HL-60 (cell line): ENCODE measurements around the gene SCN3B.

Experiments
- DNase-seq, 2 experiments: peaks; one replicate each; pipeline ENCODE4 v3.0.0-alpha.2; 2010 to 2020; ENCODE audit warnings: low read depth in 1 of 2, low spot score in 1 of 2
- H3K27ac ChIP-seq: fragments of 250-450 bp; sonication (Bioruptor Pico); replicated peaks from 2 replicates; pipeline ENCODE4 v1.5.1; 2020; ENCODE audit warnings: mild to moderate bottlenecking, moderate library complexity
- H3K27me3 ChIP-seq: fragments of 250-450 bp; sonication (Bioruptor Pico); 2 replicates; pipeline ENCODE4 v1.5.1; 2021; ENCODE audit warnings: mild to moderate bottlenecking, moderate library complexity; ENCODE audit not compliant: insufficient read depth, poor library complexity, severe bottlenecking
- H3K4me3 ChIP-seq: replicated peaks from 2 replicates; pipeline ENCODE4 v1.5.1; 2011; ENCODE audit warnings: mild to moderate bottlenecking, control low read depth, low read length; ENCODE audit not compliant: insufficient read depth
- CTCF ChIP-seq: IDR thresholded peaks from one replicate; pipeline ENCODE4 v1.5.1; 2011; ENCODE audit warnings: low read length, control low read depth, inconsistent platforms; ENCODE audit not compliant: insufficient read depth
- GABPA ChIP-seq: IDR thresholded peaks from 2 replicates; pipeline ENCODE4 v1.6.1; 2012; ENCODE audit warnings: low read depth
- POLR2AphosphoS5 ChIP-seq: IDR thresholded peaks from 2 replicates; pipeline ENCODE4 v1.6.1; 2012; ENCODE audit warnings: low read depth
- REST ChIP-seq: IDR thresholded peaks from 2 replicates; pipeline ENCODE4 v1.6.1; 2012; ENCODE audit warnings: low read depth; ENCODE audit not compliant: insufficient replicate concordance
- SPI1 ChIP-seq: IDR thresholded peaks from 2 replicates; pipeline ENCODE4 v1.6.1; 2012; ENCODE audit warnings: low read depth, mild to moderate bottlenecking, borderline replicate concordance

The SCN3B gene

GRCh38 chr11:123608371-123608770 is 46.1 kb downstream of the SCN3B start:
- DNase-seq: no peak
- Histone ChIP-seq H3K27me3 (no peaks in the 10 kb centered on the region), H3K4me3 (no peak overlapping the region), H3K27ac (no peak overlapping the region)
- no peak for TF ChIP-seq POLR2AphosphoS5
- no peak for TF ChIP-seq REST
- TF ChIP-seq SPI1: no peak
- TF ChIP-seq GABPA: no peak
- TF ChIP-seq CTCF: no peak

- TF ChIP-seq SPI1 (no peak), POLR2AphosphoS5 (no peak), GABPA (no peak), REST (no peak), CTCF (no peak)
- DNase-seq: no peak
Observed at GRCh38 chr11:123607781-123608180, 46.6 kb downstream of the SCN3B start.

GRCh38 chr11:123603666-123604065 is 50.8 kb downstream of the SCN3B start:
- TF ChIP-seq CTCF (no peak), GABPA (no peak), SPI1 (no peak), POLR2AphosphoS5 (no peak), REST (no peak)

More at GRCh38 chr11:123607781-123608180, 46.6 kb downstream of the SCN3B start:
- no peak overlapping the region for H3K27ac ChIP-seq
- no peak overlapping the region for H3K4me3 ChIP-seq
- no peaks in the 10 kb centered on the region for H3K27me3 ChIP-seq

More at GRCh38 chr11:123603666-123604065, 50.8 kb downstream of the SCN3B start:
- H3K27ac ChIP-seq: no peak overlapping the region
- no peak for DNase-seq
- H3K27me3 ChIP-seq: no peaks in the 10 kb centered on the region
- H3K4me3 ChIP-seq: no peak overlapping the region
